MM.1S (cell line): ENCODE measurements around the gene PDGFD.

Experiments used
- CTCF ChIP-seq: fragments of 300-600 bp; sonication (generic); IDR thresholded peaks from 2 replicates; pipeline ENCODE4 v1.5.1; 2016; ENCODE audit warnings: antibody characterized with exemption, low read length, mixed read lengths
- EZH2 ChIP-seq: fragments of 300-600 bp; sonication (generic); optimal IDR thresholded peaks from 2 replicates; pipeline ENCODE3; 2017; ENCODE audit warnings: low read depth, mild to moderate bottlenecking, antibody characterized with exemption, low read length, mixed read lengths
- EZH2phosphoT487 ChIP-seq: fragments of 300-600 bp; sonication (generic); IDR thresholded peaks from 2 replicates; pipeline ENCODE4 v1.6.1; 2018; ENCODE audit warnings: antibody characterized with exemption, low read length

GRCh38 chr11:103894673-103895072 lies 269.3 kb downstream of the PDGFD start:
- TF ChIP-seq CTCF (no peak), EZH2 (no peak), EZH2phosphoT487 (no peak)
